Erythroblast (primary cell): ENCODE data around the gene IGSF11.

Experiments used
- GATA1 ChIP-seq: IDR thresholded peaks from 2 replicates; pipeline ENCODE4 v1.6.1; 2011; ENCODE audit warnings: low read depth, mild to moderate bottlenecking, control low read depth, low read length, moderate library complexity
- POLR2A ChIP-seq: IDR thresholded peaks from 2 replicates; pipeline ENCODE4 v1.6.1; 2011; ENCODE audit warnings: mild to moderate bottlenecking, low read length

- TF ChIP-seq POLR2A (no peak), GATA1 (no peak)
These were observed 37.5 kb downstream of the IGSF11 start for GRCh38 chr3:118997190-118997589.
